Mesothelial cell of epicardium (in vitro differentiated cells): ENCODE measurements around the gene GPR12. TPM values are rescaled to one million over a fixed set of nuclear protein-coding genes. Genes with fewer than 3 reads are reported as not detected.

Experiments
- DNase-seq, 2 experiments: peaks; one replicate each; pipeline ENCODE4 v3.0.0; 2021; ENCODE audit warnings: low spot score in 2 of 2; ENCODE audit not compliant: unreplicated experiment in 2 of 2
- H3K27ac Mint-ChIP-seq: 2 replicates; pipeline ENCODE4 v1.8.0; 2021; ENCODE audit warnings: mixed read lengths
- H3K27me3 Mint-ChIP-seq: 2 replicates; pipeline ENCODE4 v1.8.0; 2021; ENCODE audit warnings: low read depth, mixed read lengths
- H3K36me3 Mint-ChIP-seq: 2 replicates; pipeline ENCODE4 v1.8.0; 2021; ENCODE audit warnings: mixed read lengths
- H3K4me1 Mint-ChIP-seq: 2 replicates; pipeline ENCODE4 v1.8.0; 2021; ENCODE audit warnings: mixed read lengths
- H3K4me3 Mint-ChIP-seq: 2 replicates; pipeline ENCODE4 v1.8.0; 2021; ENCODE audit warnings: mild to moderate bottlenecking, moderate library complexity, mixed read lengths
- H3K9me3 Mint-ChIP-seq: 2 replicates; pipeline ENCODE4 v1.8.0; 2021; ENCODE audit warnings: mixed read lengths
- CTCF ChIP-seq: fragments of 200-600 bp; sonication (generic); IDR thresholded peaks from one replicate; pipeline ENCODE4 v1.5.0; 2021; ENCODE audit warnings: antibody characterized with exemption; ENCODE audit not compliant: unreplicated experiment
- total RNA-seq: library from RNA; stranded (reverse); gene quantifications from 3 replicates; pipeline ENCODE4 v1.2.1, GENCODE V29; 2021

GPR12 gene
- total RNA-seq, 1 donor from 2014 or later: not detected

DNA sequence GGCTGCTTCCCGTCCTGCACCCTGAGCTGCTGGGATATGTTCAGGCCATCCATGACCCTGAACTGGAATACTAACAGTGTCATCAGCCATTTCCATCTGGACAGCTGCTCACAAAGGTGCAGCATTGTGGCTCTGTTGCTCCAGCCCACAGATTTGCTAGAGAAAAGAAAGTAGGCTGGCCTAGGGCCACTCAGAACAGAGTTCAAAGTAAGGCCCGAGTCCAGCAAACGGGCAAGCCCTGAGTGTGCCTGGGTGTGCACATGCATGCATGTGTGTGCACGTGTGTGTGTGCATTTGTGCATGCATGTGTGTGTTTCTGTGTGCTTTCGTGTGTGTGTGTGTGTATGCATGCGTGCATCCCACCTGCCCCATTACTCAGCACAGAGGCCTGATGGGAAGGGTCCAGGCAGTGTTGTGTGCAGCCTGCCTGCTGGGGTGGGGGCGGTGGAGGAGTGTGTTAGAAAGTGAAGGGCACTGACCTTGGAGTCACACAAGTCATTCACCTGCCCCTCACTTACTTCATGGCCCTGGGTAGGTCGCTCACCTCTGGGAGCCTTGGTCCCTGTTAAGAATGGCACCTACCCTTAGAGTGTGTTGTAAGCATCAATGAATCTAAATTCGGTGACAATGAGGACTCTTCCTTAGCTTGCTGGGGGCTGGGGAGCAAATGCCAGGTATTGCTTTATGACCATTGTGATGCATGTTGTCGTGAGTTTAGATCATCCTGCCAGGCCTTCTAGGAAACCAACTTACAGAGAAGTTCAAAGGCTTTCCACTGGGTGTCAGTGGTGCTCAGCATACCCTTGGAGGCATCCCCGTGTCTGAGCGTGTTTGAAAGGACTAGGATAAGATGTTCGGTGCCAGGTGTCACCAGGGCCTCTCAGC lies 53.2 kb downstream of the GPR12 start:
- Mint-ChIP-seq H3K27me3 (peaks cover 19% of the 10 kb centered on the region), H3K36me3 (no peaks in the 10 kb centered on the region), H3K4me1 (no peaks in the 10 kb centered on the region), H3K9me3 (peaks cover 3% of the 10 kb centered on the region), H3K4me3 (no peak overlapping the region), H3K27ac (no peak overlapping the region)
- TF ChIP-seq CTCF: no peak
- DNase-seq: no peak

- no peaks in the 10 kb centered on the region for H3K36me3 Mint-ChIP-seq
- H3K27me3 Mint-ChIP-seq: peaks cover 19% of the 10 kb centered on the region
- no peaks in the 10 kb centered on the region for H3K4me1 Mint-ChIP-seq
- TF ChIP-seq CTCF: no peak
- no peak overlapping the region for H3K4me3 Mint-ChIP-seq
- no peak overlapping the region for H3K27ac Mint-ChIP-seq
- H3K9me3 Mint-ChIP-seq: no peaks in the 10 kb centered on the region
- DNase-seq: no peak
Observed at GRCh38 chr13:26706381-26706780, 54.2 kb downstream of the GPR12 start.

GRCh38 chr13:26705536-26705935 lies 55.0 kb downstream of the GPR12 start:
- H3K36me3 Mint-ChIP-seq: no peaks in the 10 kb centered on the region
- H3K4me1 Mint-ChIP-seq: no peaks in the 10 kb centered on the region
- H3K27ac Mint-ChIP-seq: no peak overlapping the region
- H3K27me3 Mint-ChIP-seq: peaks cover 15% of the 10 kb centered on the region
- no peak for DNase-seq
- H3K9me3 Mint-ChIP-seq: no peaks in the 10 kb centered on the region
- no peak for TF ChIP-seq CTCF
- H3K4me3 Mint-ChIP-seq: no peak overlapping the region

Other genes with a start within 250 kb of the GPR12 start
- gene WASF3, start 203.1 kb downstream of the GPR12 start, total RNA-seq: 18.0 to 19.4 TPM (median 18.9 TPM) in 3 replicates